Nephron (organoid): ENCODE measurements around the gene VPS26B.

Source experiments
- H3K27ac Mint-ChIP-seq, 3 experiments: 2 replicates each; pipeline ENCODE4 v1.8.0; 2020; ENCODE audit warnings: mixed read lengths in 3 of 3, mild to moderate bottlenecking in 2 of 3, moderate library complexity in 1 of 3
- H3K27me3 Mint-ChIP-seq: 2 replicates; pipeline ENCODE4 v1.8.0; 2021; ENCODE audit warnings: low read depth, mild to moderate bottlenecking, moderate library complexity, mixed read lengths
- H3K36me3 Mint-ChIP-seq: 2 replicates; pipeline ENCODE4 v1.8.0; 2020; ENCODE audit warnings: low read depth, mixed read lengths
- H3K4me1 Mint-ChIP-seq: 2 replicates; pipeline ENCODE4 v1.8.0; 2020; ENCODE audit warnings: mixed read lengths
- H3K4me3 Mint-ChIP-seq, 3 experiments: 2 replicates each; pipeline ENCODE4 v1.8.0; 2020; ENCODE audit warnings: mild to moderate bottlenecking in 3 of 3, mixed read lengths in 3 of 3, moderate library complexity in 2 of 3
- H3K9me3 Mint-ChIP-seq: 2 replicates; pipeline ENCODE4 v1.8.0; 2020; ENCODE audit warnings: mixed read lengths
- CTCF ChIP-seq, 3 experiments: fragments of 200-600 bp; sonication (generic); IDR thresholded peaks; one replicate each; pipeline ENCODE4 v1.5.0; 2021; ENCODE audit warnings: antibody characterized with exemption in 3 of 3; ENCODE audit not compliant: unreplicated experiment in 3 of 3

VPS26B gene

GRCh38 chr11:134264966-134265764, 40.7 kb downstream of the VPS26B start:
- TF ChIP-seq CTCF (IDR thresholded peaks at IDR 0.05; ENCODE audit: unreplicated experiment in 3 of 3): no peak
- H3K27me3 Mint-ChIP-seq: peaks cover 15% of the 10 kb centered on the region
- peaks cover 11% of the 10 kb centered on the region for H3K36me3 Mint-ChIP-seq
- H3K4me3 Mint-ChIP-seq: no peak overlapping the region
- H3K4me1 Mint-ChIP-seq: no peaks in the 10 kb centered on the region
- H3K27ac Mint-ChIP-seq: no peak overlapping the region
- no peaks in the 10 kb centered on the region for H3K9me3 Mint-ChIP-seq

GRCh38 chr11:134266440-134266839, 42.0 kb downstream of the VPS26B start:
- H3K36me3 Mint-ChIP-seq: peaks cover 11% of the 10 kb centered on the region
- H3K4me3 Mint-ChIP-seq: no peak overlapping the region
- no peaks in the 10 kb centered on the region for H3K4me1 Mint-ChIP-seq
- TF ChIP-seq CTCF (IDR thresholded peaks at IDR 0.05; ENCODE audit: unreplicated experiment in 3 of 3): no peak
- no peak overlapping the region for H3K27ac Mint-ChIP-seq
- H3K9me3 Mint-ChIP-seq: no peaks in the 10 kb centered on the region
- peaks cover 28% of the 10 kb centered on the region for H3K27me3 Mint-ChIP-seq

- TF ChIP-seq CTCF (IDR thresholded peaks at IDR 0.05; ENCODE audit: unreplicated experiment in 3 of 3): no peak
- Mint-ChIP-seq H3K9me3 (no peaks in the 10 kb centered on the region), H3K27me3 (peaks cover 32% of the 10 kb centered on the region), H3K27ac (no peak overlapping the region), H3K4me1 (no peaks in the 10 kb centered on the region), H3K4me3 (no peak overlapping the region), H3K36me3 (peaks cover 11% of the 10 kb centered on the region)
Measured at GRCh38 chr11:134266841-134267251, 42.4 kb downstream of the VPS26B start.

GRCh38 chr11:134267461-134267860, 43.0 kb downstream of the VPS26B start:
- peaks cover 38% of the 10 kb centered on the region for H3K27me3 Mint-ChIP-seq
- no peak overlapping the region for H3K27ac Mint-ChIP-seq
- TF ChIP-seq CTCF (IDR thresholded peaks at IDR 0.05; ENCODE audit: unreplicated experiment in 3 of 3): no peak
- H3K36me3 Mint-ChIP-seq: peaks cover 11% of the 10 kb centered on the region
- no peaks in the 10 kb centered on the region for H3K9me3 Mint-ChIP-seq
- H3K4me3 Mint-ChIP-seq: no peak overlapping the region
- peaks cover 3% of the 10 kb centered on the region for H3K4me1 Mint-ChIP-seq

GRCh38 chr11:134267966-134268365, 43.5 kb downstream of the VPS26B start:
- H3K4me1 Mint-ChIP-seq: peaks cover 4% of the 10 kb centered on the region
- TF ChIP-seq CTCF (IDR thresholded peaks at IDR 0.05; ENCODE audit: unreplicated experiment in 3 of 3): no peak
- no peak overlapping the region for H3K27ac Mint-ChIP-seq
- peaks cover 43% of the 10 kb centered on the region for H3K27me3 Mint-ChIP-seq
- H3K9me3 Mint-ChIP-seq: no peaks in the 10 kb centered on the region
- no peak overlapping the region for H3K4me3 Mint-ChIP-seq
- peaks cover 11% of the 10 kb centered on the region for H3K36me3 Mint-ChIP-seq

- no peaks in the 10 kb centered on the region for H3K9me3 Mint-ChIP-seq
- peaks cover under 1% of the 10 kb centered on the region for H3K36me3 Mint-ChIP-seq
- peak in 1 of 3 experiments; percentile 13 for TF ChIP-seq CTCF (IDR thresholded peaks at IDR 0.05; ENCODE audit: unreplicated experiment in 3 of 3)
- no peak overlapping the region for H3K4me3 Mint-ChIP-seq
- peaks cover 7% of the 10 kb centered on the region for H3K4me1 Mint-ChIP-seq
- H3K27me3 Mint-ChIP-seq: peaks cover 67% of the 10 kb centered on the region
- no peak overlapping the region for H3K27ac Mint-ChIP-seq
Measured at GRCh38 chr11:134270250-134270714, 45.8 kb downstream of the VPS26B start.
